Stimulated activated naive CD8-positive, alpha-beta T cell treated with anti-CD3 and anti-CD28 coated beads, Interleukin-15, Interleukin-2, amounts not matched to agents 100 ng/mL and 50 ng/mL, for 24 hours (primary cell): ENCODE results near the gene RNF167.

ENCODE experiments used
- H3K27ac Mint-ChIP-seq: one replicate; pipeline ENCODE4 v1.8.0; 2021; ENCODE audit warnings: mild to moderate bottlenecking, mixed read lengths
- H3K27me3 Mint-ChIP-seq: one replicate; pipeline ENCODE4 v1.8.0; 2021; ENCODE audit warnings: mixed read lengths
- H3K36me3 Mint-ChIP-seq: one replicate; pipeline ENCODE4 v1.8.0; 2021; ENCODE audit warnings: low read depth, mixed read lengths
- H3K4me1 Mint-ChIP-seq: one replicate; pipeline ENCODE4 v1.8.0; 2021; ENCODE audit warnings: low read depth, mixed read lengths
- H3K4me3 Mint-ChIP-seq: one replicate; pipeline ENCODE4 v1.8.0; 2021; ENCODE audit warnings: mild to moderate bottlenecking, mixed read lengths
- H3K9me3 Mint-ChIP-seq: one replicate; pipeline ENCODE4 v1.8.0; 2021; ENCODE audit warnings: mixed read lengths

RNF167 gene

GRCh38 chr17:4939796-4940554 lies at the start of gene RNF167, which contains the start of gene SLC25A11:
TSS of gene RNF167 (plus strand) at chr17:4940268. CDS start at chr17:4940910, 642 bp downstream.
TSS of gene SLC25A11 (minus strand) at chr17:4940046. CDS start at chr17:4939910, 136 bp downstream.
- H3K27me3 Mint-ChIP-seq, result no peaks in the 10 kb centered on the region
- H3K27ac Mint-ChIP-seq, result peak within 1 kb of the TSS; percentile 92
- peaks cover 57% of the 10 kb centered on the region for H3K36me3 Mint-ChIP-seq
- peak within 1 kb of the TSS; percentile 88 for H3K4me3 Mint-ChIP-seq
- H3K9me3 Mint-ChIP-seq, result no peaks in the 10 kb centered on the region
- peaks cover 48% of the 10 kb centered on the region for H3K4me1 Mint-ChIP-seq

DNA sequence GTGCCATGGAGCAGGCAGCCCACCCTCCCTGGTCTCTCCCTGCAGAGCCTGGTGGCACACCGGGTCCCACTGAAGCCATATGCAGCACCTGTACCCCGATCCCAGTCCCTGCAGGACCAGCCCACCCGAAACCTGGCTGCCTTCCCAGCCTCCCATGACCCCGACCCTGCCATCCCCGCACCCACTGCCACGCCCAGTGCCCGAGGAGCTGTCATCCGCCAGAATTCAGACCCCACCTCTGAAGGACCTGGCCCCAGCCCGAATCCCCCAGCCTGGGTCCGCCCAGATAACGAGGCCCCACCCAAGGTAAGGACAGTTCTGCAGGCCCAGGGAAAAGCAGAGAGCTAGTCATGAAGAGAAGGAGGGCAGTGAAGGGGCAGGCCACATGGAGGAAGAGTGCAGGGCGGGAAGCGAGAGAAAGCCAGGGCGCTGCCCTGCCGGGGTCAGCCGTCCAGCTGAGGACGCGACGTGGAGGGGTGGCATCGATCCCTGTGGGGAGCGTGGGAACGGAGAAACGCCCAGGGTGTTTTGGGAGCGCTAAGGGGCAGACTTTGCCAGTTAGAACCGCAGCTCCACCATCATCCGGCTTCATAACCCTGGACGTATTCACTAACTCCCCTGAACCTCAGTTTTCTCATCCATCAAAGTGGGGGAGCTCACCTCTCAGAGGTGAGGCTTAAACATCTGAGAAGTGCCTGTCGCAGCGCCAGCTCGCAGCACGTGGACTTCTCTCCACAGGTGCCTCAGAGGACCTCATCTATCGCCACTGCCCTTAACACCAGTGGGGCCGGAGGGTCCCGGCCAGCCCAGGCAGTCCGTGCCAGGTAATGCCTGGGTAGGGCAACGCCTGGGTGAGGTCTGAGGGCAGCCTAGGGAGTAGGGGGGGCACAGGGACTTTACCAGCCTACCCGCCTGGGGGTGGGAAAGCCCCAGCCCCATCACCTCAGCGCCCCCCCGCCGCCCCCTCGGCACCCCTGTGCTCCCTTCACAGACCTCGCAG lies 48.4 kb upstream of the RNF167 start:
- H3K4me3 Mint-ChIP-seq, result no peak overlapping the region
- no peaks in the 10 kb centered on the region for H3K27me3 Mint-ChIP-seq
- peaks cover 27% of the 10 kb centered on the region for H3K36me3 Mint-ChIP-seq
- H3K27ac Mint-ChIP-seq, result no peak overlapping the region
- H3K4me1 Mint-ChIP-seq, result no peaks in the 10 kb centered on the region
- no peaks in the 10 kb centered on the region for H3K9me3 Mint-ChIP-seq

- H3K27ac Mint-ChIP-seq, result no peak overlapping the region
- no peaks in the 10 kb centered on the region for H3K27me3 Mint-ChIP-seq
- no peaks in the 10 kb centered on the region for H3K4me1 Mint-ChIP-seq
- no peak overlapping the region for H3K4me3 Mint-ChIP-seq
- H3K9me3 Mint-ChIP-seq, result no peaks in the 10 kb centered on the region
- peaks cover 21% of the 10 kb centered on the region for H3K36me3 Mint-ChIP-seq
These were observed 47.4 kb upstream of the RNF167 start for GRCh38 chr17:4892499-4893221.

DNA sequence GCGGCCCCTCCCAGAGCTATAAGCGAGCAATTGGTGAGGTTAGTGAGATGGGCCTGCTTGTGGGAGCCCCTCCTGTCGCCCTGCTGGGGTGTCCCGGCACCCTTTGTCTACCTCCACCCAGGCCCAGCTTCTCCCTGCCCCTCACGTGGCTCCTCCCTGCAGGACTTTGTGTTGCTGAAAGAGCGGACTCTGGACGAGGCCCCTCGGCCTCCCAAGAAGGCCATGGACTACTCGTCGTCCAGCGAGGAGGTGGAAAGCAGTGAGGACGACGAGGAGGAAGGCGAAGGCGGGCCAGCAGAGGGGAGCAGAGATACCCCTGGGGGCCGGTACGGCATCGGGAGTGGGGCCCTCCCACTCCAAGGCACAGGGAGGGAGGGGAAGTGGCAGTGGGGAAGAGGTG lies 46.8 kb upstream of the RNF167 start:
- H3K27ac Mint-ChIP-seq, result no peak overlapping the region
- peaks cover 21% of the 10 kb centered on the region for H3K36me3 Mint-ChIP-seq
- H3K9me3 Mint-ChIP-seq, result no peaks in the 10 kb centered on the region
- H3K4me3 Mint-ChIP-seq, result no peak overlapping the region
- peaks cover 1% of the 10 kb centered on the region for H3K4me1 Mint-ChIP-seq
- no peaks in the 10 kb centered on the region for H3K27me3 Mint-ChIP-seq

DNA sequence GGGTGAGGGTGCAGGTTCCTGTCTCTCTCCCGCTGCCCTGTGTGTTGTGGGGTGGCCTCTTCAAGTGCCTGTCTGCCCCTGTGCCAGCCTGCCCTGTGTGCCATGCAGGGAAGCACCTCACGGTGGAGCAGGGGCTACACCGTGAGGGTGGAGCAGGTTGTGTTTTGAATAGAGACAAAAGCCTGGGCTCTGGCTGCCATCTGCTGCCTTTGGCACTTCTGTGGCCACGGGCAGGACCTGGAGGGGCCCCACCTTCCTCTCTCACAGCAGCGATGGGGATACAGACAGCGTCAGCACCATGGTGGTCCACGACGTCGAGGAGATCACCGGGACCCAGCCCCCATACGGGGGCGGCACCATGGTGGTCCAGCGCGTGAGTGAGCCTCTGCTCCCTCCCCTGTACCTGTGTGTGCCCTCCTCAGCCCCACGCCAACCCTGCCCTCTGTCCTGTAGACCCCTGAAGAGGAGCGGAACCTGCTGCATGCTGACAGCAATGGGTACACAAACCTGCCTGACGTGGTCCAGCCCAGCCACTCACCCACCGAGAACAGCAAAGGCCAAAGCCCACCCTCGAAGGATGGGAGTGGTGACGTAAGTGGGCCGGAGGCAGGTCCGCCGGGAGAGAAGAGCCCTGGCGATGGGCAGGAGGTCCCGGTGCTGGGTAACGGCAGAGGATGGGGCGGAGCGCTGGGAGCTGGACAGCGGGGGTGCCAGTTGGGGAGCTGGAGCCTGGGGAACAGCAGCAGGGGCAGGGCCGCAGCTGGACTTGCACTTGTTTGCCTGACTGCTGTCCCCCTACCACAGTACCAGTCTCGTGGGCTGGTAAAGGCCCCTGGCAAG lies 46.1 kb upstream of the RNF167 start:
- H3K36me3 Mint-ChIP-seq, result peaks cover 20% of the 10 kb centered on the region
- no peaks in the 10 kb centered on the region for H3K9me3 Mint-ChIP-seq
- no peak overlapping the region for H3K4me3 Mint-ChIP-seq
- peaks cover 7% of the 10 kb centered on the region for H3K4me1 Mint-ChIP-seq
- H3K27me3 Mint-ChIP-seq, result no peaks in the 10 kb centered on the region
- no peak overlapping the region for H3K27ac Mint-ChIP-seq

DNA sequence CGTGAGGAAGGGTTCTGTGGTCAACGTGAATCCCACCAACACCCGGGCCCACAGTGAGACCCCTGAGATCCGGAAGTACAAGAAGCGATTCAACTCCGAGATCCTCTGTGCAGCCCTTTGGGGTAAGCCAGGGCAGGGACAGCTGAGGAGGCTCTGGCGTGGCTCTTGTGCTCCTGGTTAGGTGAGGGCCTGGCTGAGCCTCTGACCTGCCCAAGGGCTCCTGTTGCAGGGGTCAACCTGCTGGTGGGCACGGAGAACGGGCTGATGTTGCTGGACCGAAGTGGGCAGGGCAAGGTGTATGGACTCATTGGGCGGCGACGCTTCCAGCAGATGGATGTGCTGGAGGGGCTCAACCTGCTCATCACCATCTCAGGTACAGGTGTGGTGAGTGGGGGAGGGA lies 44.9 kb upstream of the RNF167 start:
- H3K4me1 Mint-ChIP-seq, result peaks cover 15% of the 10 kb centered on the region
- H3K36me3 Mint-ChIP-seq, result peaks cover 15% of the 10 kb centered on the region
- H3K4me3 Mint-ChIP-seq, result no peak overlapping the region
- H3K9me3 Mint-ChIP-seq, result no peaks in the 10 kb centered on the region
- no peak overlapping the region for H3K27ac Mint-ChIP-seq
- no peaks in the 10 kb centered on the region for H3K27me3 Mint-ChIP-seq

DNA sequence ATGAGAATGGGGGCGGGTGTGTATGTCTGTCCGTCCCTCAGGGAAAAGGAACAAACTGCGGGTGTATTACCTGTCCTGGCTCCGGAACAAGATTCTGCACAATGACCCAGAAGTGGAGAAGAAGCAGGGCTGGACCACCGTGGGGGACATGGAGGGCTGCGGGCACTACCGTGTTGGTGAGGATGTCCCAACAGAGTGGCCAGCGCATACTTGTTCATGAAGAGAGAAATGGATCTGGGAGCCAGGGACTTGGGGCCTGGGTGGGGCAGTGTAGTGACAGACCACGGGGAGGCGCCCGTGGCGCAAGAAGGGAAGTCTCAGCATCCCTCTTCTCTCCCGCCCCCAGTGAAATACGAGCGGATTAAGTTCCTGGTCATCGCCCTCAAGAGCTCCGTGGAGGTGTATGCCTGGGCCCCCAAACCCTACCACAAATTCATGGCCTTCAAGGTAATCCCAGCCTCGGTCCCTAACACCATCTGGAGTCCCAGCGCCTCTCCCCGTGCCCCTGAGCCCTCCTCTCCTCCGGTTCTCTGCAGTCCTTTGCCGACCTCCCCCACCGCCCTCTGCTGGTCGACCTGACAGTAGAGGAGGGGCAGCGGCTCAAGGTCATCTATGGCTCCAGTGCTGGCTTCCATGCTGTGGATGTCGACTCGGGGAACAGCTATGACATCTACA lies 44.3 kb upstream of the RNF167 start:
- H3K4me3 Mint-ChIP-seq, result no peak overlapping the region
- H3K27me3 Mint-ChIP-seq, result no peaks in the 10 kb centered on the region
- H3K36me3 Mint-ChIP-seq, result peaks cover 15% of the 10 kb centered on the region
- no peaks in the 10 kb centered on the region for H3K9me3 Mint-ChIP-seq
- H3K4me1 Mint-ChIP-seq, result peaks cover 19% of the 10 kb centered on the region
- no peak overlapping the region for H3K27ac Mint-ChIP-seq

GRCh38 chr17:4896332-4897197 lies 43.5 kb upstream of the RNF167 start:
- no peaks in the 10 kb centered on the region for H3K27me3 Mint-ChIP-seq
- H3K4me3 Mint-ChIP-seq, result no peak overlapping the region
- no peak overlapping the region for H3K27ac Mint-ChIP-seq
- peaks cover 15% of the 10 kb centered on the region for H3K36me3 Mint-ChIP-seq
- no peaks in the 10 kb centered on the region for H3K9me3 Mint-ChIP-seq
- H3K4me1 Mint-ChIP-seq, result peaks cover 25% of the 10 kb centered on the region

GRCh38 chr17:4897198-4897687 lies 42.8 kb upstream of the RNF167 start:
- no peak overlapping the region for H3K27ac Mint-ChIP-seq
- peaks cover 29% of the 10 kb centered on the region for H3K4me1 Mint-ChIP-seq
- H3K9me3 Mint-ChIP-seq, result no peaks in the 10 kb centered on the region
- H3K36me3 Mint-ChIP-seq, result peaks cover 15% of the 10 kb centered on the region
- H3K27me3 Mint-ChIP-seq, result no peaks in the 10 kb centered on the region
- no peak overlapping the region for H3K4me3 Mint-ChIP-seq

GRCh38 chr17:4897785-4898184 lies 42.3 kb upstream of the RNF167 start:
- peaks cover 12% of the 10 kb centered on the region for H3K36me3 Mint-ChIP-seq
- H3K4me1 Mint-ChIP-seq, result peaks cover 34% of the 10 kb centered on the region
- no peak overlapping the region for H3K4me3 Mint-ChIP-seq
- no peak overlapping the region for H3K27ac Mint-ChIP-seq
- H3K9me3 Mint-ChIP-seq, result no peaks in the 10 kb centered on the region
- H3K27me3 Mint-ChIP-seq, result no peaks in the 10 kb centered on the region

DNA sequence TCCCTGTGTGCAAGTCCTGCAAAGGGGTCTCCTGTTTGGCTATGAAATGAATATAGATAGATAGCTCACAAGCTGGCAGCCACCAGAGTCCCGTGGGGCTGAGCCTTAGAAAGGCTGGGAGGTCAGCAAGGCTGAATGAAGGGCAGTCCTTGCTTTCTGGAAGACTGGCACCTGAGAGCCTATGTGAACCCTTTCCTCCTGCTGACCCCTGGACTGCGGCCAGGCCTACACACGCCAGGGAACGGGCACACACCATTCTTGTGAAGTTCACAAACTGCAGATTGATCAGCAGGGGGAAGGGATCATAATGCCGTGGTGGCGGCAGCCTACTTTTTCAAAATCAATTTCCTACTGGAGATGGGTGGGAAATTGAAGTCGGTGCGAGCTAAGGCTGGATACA lies 41.7 kb upstream of the RNF167 start:
- H3K27ac Mint-ChIP-seq, result no peak overlapping the region

GRCh38 chr17:4898927-4899326 lies 41.1 kb upstream of the RNF167 start:
- Mint-ChIP-seq H3K9me3 (no peaks in the 10 kb centered on the region), H3K27me3 (no peaks in the 10 kb centered on the region), H3K36me3 (peaks cover 12% of the 10 kb centered on the region), H3K4me1 (peaks cover 45% of the 10 kb centered on the region), H3K27ac (no peak overlapping the region), H3K4me3 (peak overlapping the region; percentile 63)

More for the DNA sequence above, 41.7 kb upstream of the RNF167 start:
- Mint-ChIP-seq H3K36me3 (peaks cover 12% of the 10 kb centered on the region), H3K4me3 (peak overlapping the region; percentile 63), H3K4me1 (peaks cover 40% of the 10 kb centered on the region), H3K27me3 (no peaks in the 10 kb centered on the region), H3K9me3 (no peaks in the 10 kb centered on the region)
